ENCODE results near the gene ERG.

DNA sequence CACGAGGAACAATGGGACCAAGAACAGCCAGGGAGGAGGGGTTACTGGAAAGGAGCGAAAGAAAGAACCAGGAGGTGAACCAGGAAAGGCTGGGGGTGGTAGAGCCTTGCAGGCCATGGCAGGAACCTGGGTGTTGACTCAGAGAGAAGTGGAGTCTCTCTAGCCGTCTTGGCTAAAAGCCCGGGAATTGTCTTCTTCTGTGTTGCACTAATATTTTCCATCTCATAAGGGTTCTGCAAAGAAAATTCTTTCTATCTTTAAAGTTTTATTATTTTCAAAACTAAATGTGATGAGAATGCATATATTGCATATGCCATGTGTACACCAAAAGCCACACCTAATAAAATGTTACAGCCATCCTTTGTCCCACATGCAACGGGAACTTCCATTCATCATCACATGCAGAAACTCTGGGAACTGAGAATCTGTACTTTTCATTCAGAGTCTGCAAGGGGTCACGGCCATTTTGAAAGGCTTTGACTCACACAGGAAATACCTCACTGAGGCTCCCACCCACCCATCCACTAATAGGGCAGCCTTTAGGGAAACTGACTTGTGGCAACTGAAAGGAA is 38.0 kb downstream of the ERG start:
- TF ChIP-seq, protein P1, sequence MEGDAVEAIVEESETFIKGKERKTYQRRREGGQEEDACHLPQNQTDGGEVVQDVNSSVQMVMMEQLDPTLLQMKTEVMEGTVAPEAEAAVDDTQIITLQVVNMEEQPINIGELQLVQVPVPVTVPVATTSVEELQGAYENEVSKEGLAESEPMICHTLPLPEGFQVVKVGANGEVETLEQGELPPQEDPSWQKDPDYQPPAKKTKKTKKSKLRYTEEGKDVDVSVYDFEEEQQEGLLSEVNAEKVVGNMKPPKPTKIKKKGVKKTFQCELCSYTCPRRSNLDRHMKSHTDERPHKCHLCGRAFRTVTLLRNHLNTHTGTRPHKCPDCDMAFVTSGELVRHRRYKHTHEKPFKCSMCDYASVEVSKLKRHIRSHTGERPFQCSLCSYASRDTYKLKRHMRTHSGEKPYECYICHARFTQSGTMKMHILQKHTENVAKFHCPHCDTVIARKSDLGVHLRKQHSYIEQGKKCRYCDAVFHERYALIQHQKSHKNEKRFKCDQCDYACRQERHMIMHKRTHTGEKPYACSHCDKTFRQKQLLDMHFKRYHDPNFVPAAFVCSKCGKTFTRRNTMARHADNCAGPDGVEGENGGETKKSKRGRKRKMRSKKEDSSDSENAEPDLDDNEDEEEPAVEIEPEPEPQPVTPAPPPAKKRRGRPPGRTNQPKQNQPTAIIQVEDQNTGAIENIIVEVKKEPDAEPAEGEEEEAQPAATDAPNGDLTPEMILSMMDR (conservative IDR thresholded peaks at IDR 0.05; ENCODE audit: low read length): no peak
- no peak for TF ChIP-seq EZH2phosphoT487 (IDR thresholded peaks at IDR 0.05; ENCODE audit: borderline replicate concordance)
